Esophagus squamous epithelium (tissue), 4 donors: ENCODE measurements around the gene PTPRD.

ENCODE experiments used
- POLR2A ChIP-seq, 4 donors: fragments of 450-650 bp; IDR thresholded peaks; one replicate each; pipeline ENCODE4 v1.6.1; 2017; ENCODE audit warnings: antibody characterized with exemption in 4 of 4, mild to moderate bottlenecking in 4 of 4, moderate library complexity in 3 of 4
- TF ChIP-seq, protein P1 (sequence below), 6 experiments: fragments of 450-650 bp in 4 of 6; fragments of 200-600 bp in 2 of 6; sonication (generic) in 2 of 6; IDR thresholded peaks; one replicate each; pipeline ENCODE4 v1.5.1; 2016 to 2019; ENCODE audit warnings: antibody characterized with exemption in 6 of 6, mild to moderate bottlenecking in 4 of 6, moderate library complexity in 4 of 6

DNA sequence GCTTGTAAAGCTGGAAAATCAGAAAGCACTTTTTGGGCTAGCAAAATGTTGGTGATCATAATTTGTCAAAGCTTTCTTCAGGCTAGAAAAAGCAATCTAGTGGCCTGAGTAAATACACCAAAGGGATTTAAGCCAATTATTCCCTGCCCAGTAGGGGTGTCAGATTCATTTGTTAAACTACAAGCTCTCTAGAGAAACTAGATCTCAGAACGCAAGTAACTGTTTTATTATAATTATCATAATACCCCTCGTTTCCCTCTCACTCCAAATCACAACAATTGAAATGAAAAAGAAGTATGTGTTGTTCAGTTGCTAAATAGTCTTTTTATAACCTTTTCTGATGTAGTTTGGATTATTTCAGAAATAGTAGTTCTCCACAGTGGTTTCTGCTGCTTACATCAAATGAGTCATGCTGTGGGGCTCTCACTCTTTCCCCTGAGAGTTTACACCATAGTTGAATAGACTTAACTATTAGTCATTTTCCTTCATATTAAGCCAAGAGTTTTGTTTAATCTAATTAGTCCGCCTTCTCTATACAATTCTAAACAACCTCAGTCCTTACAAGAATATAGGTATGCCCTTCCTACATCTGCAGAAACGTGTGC is 1894.6 kb downstream of the PTPRD start:
- TF ChIP-seq POLR2A (IDR thresholded peaks at IDR 0.05) = no peak
- TF ChIP-seq, protein P1, sequence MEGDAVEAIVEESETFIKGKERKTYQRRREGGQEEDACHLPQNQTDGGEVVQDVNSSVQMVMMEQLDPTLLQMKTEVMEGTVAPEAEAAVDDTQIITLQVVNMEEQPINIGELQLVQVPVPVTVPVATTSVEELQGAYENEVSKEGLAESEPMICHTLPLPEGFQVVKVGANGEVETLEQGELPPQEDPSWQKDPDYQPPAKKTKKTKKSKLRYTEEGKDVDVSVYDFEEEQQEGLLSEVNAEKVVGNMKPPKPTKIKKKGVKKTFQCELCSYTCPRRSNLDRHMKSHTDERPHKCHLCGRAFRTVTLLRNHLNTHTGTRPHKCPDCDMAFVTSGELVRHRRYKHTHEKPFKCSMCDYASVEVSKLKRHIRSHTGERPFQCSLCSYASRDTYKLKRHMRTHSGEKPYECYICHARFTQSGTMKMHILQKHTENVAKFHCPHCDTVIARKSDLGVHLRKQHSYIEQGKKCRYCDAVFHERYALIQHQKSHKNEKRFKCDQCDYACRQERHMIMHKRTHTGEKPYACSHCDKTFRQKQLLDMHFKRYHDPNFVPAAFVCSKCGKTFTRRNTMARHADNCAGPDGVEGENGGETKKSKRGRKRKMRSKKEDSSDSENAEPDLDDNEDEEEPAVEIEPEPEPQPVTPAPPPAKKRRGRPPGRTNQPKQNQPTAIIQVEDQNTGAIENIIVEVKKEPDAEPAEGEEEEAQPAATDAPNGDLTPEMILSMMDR (IDR thresholded peaks at IDR 0.05) = no peak
